ENCODE data around the gene ARHGEF33. TPM values are rescaled to one million over a fixed set of nuclear protein-coding genes. Genes with fewer than 3 reads are reported as not detected.

Gene ARHGEF33
- total RNA-seq, 1 donor from 2014 or later = 2.5 TPM

GRCh38 chr2:38997781-38998180 lies 108.1 kb downstream of the ARHGEF33 start:
- Histone ChIP-seq H3K27me3 (no peaks in the 10 kb centered on the region), H3K4me2 (no peak overlapping the region), H3K36me3 (peaks cover 18% of the 10 kb centered on the region), H3K79me2 (ENCODE audit: low read depth) (no peaks in the 10 kb centered on the region), H3F3A (ENCODE audit: low read depth) (peaks cover under 1% of the 10 kb centered on the region), H3K27ac (no peak overlapping the region), H3K9ac (no peak overlapping the region), H3K9me3 (ENCODE audit: low read depth) (no peaks in the 10 kb centered on the region), H4K20me1 (ENCODE audit: low read depth) (peaks cover 8% of the 10 kb centered on the region), H3K4me1 (peaks cover 9% of the 10 kb centered on the region), H3K4me3 (no peak overlapping the region), H2AFZ (replicated peaks) (no peak overlapping the region)
- H3K36me3 Mint-ChIP-seq = peaks cover 19% of the 10 kb centered on the region
- H3K27me3 Mint-ChIP-seq (ENCODE audit: insufficient read depth, low read depth) = no peaks in the 10 kb centered on the region
- H3K4me1 Mint-ChIP-seq = no peaks in the 10 kb centered on the region
- H3K27ac Mint-ChIP-seq = no peak overlapping the region
- no peaks in the 10 kb centered on the region for H3K9me3 Mint-ChIP-seq
- DNase-seq (ENCODE audit: low spot score) = no peak
- TF ChIP-seq EZH2phosphoT487 (IDR thresholded peaks at IDR 0.05) (no peak), EZH2 (IDR thresholded peaks at IDR 0.05) (no peak)
- TF ChIP-seq, protein P1, sequence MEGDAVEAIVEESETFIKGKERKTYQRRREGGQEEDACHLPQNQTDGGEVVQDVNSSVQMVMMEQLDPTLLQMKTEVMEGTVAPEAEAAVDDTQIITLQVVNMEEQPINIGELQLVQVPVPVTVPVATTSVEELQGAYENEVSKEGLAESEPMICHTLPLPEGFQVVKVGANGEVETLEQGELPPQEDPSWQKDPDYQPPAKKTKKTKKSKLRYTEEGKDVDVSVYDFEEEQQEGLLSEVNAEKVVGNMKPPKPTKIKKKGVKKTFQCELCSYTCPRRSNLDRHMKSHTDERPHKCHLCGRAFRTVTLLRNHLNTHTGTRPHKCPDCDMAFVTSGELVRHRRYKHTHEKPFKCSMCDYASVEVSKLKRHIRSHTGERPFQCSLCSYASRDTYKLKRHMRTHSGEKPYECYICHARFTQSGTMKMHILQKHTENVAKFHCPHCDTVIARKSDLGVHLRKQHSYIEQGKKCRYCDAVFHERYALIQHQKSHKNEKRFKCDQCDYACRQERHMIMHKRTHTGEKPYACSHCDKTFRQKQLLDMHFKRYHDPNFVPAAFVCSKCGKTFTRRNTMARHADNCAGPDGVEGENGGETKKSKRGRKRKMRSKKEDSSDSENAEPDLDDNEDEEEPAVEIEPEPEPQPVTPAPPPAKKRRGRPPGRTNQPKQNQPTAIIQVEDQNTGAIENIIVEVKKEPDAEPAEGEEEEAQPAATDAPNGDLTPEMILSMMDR (IDR thresholded peaks at IDR 0.05) = no peak
- no peak overlapping the region for H3K4me3 Mint-ChIP-seq

GRCh38 chr2:39000552-39000951 lies 110.9 kb downstream of the ARHGEF33 start:
- Histone ChIP-seq H4K20me1 (ENCODE audit: low read depth) (peaks cover 8% of the 10 kb centered on the region), H3K4me1 (peaks cover 9% of the 10 kb centered on the region), H3K9me3 (ENCODE audit: low read depth) (no peaks in the 10 kb centered on the region), H3F3A (ENCODE audit: low read depth) (no peaks in the 10 kb centered on the region), H3K4me3 (no peak overlapping the region), H2AFZ (replicated peaks) (no peak overlapping the region), H3K9ac (no peak overlapping the region), H3K79me2 (ENCODE audit: low read depth) (no peaks in the 10 kb centered on the region), H3K4me2 (no peak overlapping the region), H3K27me3 (no peaks in the 10 kb centered on the region), H3K27ac (no peak overlapping the region), H3K36me3 (peaks cover 25% of the 10 kb centered on the region)
- H3K9me3 Mint-ChIP-seq = no peaks in the 10 kb centered on the region
- TF ChIP-seq EZH2phosphoT487 (IDR thresholded peaks at IDR 0.05) (no peak), EZH2 (IDR thresholded peaks at IDR 0.05) (no peak)
- TF ChIP-seq, protein P1 (IDR thresholded peaks at IDR 0.05) = no peak
- peaks cover 17% of the 10 kb centered on the region for H3K36me3 Mint-ChIP-seq
- no peaks in the 10 kb centered on the region for H3K27me3 Mint-ChIP-seq (ENCODE audit: insufficient read depth, low read depth)
- no peak for DNase-seq (ENCODE audit: low spot score)
- H3K27ac Mint-ChIP-seq = no peak overlapping the region
- H3K4me1 Mint-ChIP-seq = no peaks in the 10 kb centered on the region
- H3K4me3 Mint-ChIP-seq = no peak overlapping the region

GRCh38 chr2:39007875-39008504 lies 118.3 kb downstream of the ARHGEF33 start:
- Histone ChIP-seq H3K27ac (no peak overlapping the region), H3K9ac (no peak overlapping the region), H3K4me2 (no peak overlapping the region), H3K4me3 (no peak overlapping the region), H3K4me1 (no peaks in the 10 kb centered on the region), H3K9me3 (ENCODE audit: low read depth) (no peaks in the 10 kb centered on the region), H3F3A (ENCODE audit: low read depth) (no peaks in the 10 kb centered on the region), H3K27me3 (no peaks in the 10 kb centered on the region), H3K79me2 (ENCODE audit: low read depth) (no peaks in the 10 kb centered on the region), H3K36me3 (peaks cover 25% of the 10 kb centered on the region), H4K20me1 (ENCODE audit: low read depth) (no peaks in the 10 kb centered on the region), H2AFZ (replicated peaks) (no peak overlapping the region)
- no peaks in the 10 kb centered on the region for H3K27me3 Mint-ChIP-seq (ENCODE audit: insufficient read depth, low read depth)
- TF ChIP-seq, protein P1 (IDR thresholded peaks at IDR 0.05) = no peak
- TF ChIP-seq EZH2phosphoT487 (IDR thresholded peaks at IDR 0.05) (no peak), EZH2 (IDR thresholded peaks at IDR 0.05) (no peak)
- no peaks in the 10 kb centered on the region for H3K4me1 Mint-ChIP-seq
- no peaks in the 10 kb centered on the region for H3K9me3 Mint-ChIP-seq
- peaks cover 35% of the 10 kb centered on the region for H3K36me3 Mint-ChIP-seq
- no peak overlapping the region for H3K27ac Mint-ChIP-seq
- H3K4me3 Mint-ChIP-seq = no peak overlapping the region
- no peak for DNase-seq (ENCODE audit: low spot score)

All from neural progenitor cell (in vitro differentiated cells).